K562 (cell line): ENCODE measurements around the gene ITGB1BP2. TPM values are rescaled to one million over a fixed set of nuclear protein-coding genes. Genes with fewer than 3 reads are reported as not detected.
A peak's percentile ranks its signal among the peaks of the same experiment; 100 is the strongest.

ENCODE experiments used
- BRD4 ChIP-seq: fragments of 200-600 bp; sonication (generic); IDR thresholded peaks from 2 replicates; pipeline ENCODE4 v1.6.1; 2017; ENCODE audit warnings: inconsistent platforms
- CHD2 ChIP-seq: IDR thresholded peaks from 2 replicates; pipeline ENCODE4 v1.6.1; 2011; ENCODE audit warnings: low read depth, low read length
- CXXC5 ChIP-seq: fragments of 250-450 bp; sonication (Bioruptor Pico); IDR thresholded peaks from 2 replicates; pipeline ENCODE4 v1.8.0; 2022; ENCODE audit warnings: inconsistent platforms, mild to moderate bottlenecking, moderate library complexity
- EP400 ChIP-seq: fragments of 450-650 bp; IDR thresholded peaks from 2 replicates; pipeline ENCODE4 v1.6.1; 2017; ENCODE audit warnings: antibody characterized with exemption, mild to moderate bottlenecking, moderate library complexity
- PCBP1 ChIP-seq: fragments of 200-400 bp; formaldehyde crosslinking; IDR thresholded peaks from 2 replicates; pipeline ENCODE4 v1.6.1; 2018; ENCODE audit warnings: mild to moderate bottlenecking, low read depth, low read length; ENCODE audit not compliant: poor library complexity, severe bottlenecking
- POLR2A ChIP-seq: fragments of 450-650 bp; conservative IDR thresholded peaks from 2 replicates; pipeline ENCODE4 v1.6.1; 2016
- TBL1XR1 ChIP-seq, 2 experiments: IDR thresholded peaks; 2 replicates each; pipeline ENCODE4 v1.6.1; 2012; ENCODE audit warnings: improper control_type of control experiment in 2 of 2, low read length in 2 of 2, mild to moderate bottlenecking in 1 of 2
- ZEB2 ChIP-seq: fragments of 450-650 bp; IDR thresholded peaks from 2 replicates; pipeline ENCODE4 v1.6.1; 2016
- ZNF766 ChIP-seq: fragments of 200-800 bp; sonication (Bioruptor generic); conservative IDR thresholded peaks from 2 replicates; pipeline ENCODE4 v1.6.1; 2016; ENCODE audit warnings: missing genetic modification characterization, missing compliant biosample characterization
- polyA plus RNA-seq, 8 experiments: library from polyadenylated mRNA; depleted of rRNA in 4 of 8; stranded (reverse) in 5 of 8; unstranded in 3 of 8; fragments of >200 nt; fragmentation: Nextera tagmentation in 2 of 8; fragmentation: Illumina TruSeq in 1 of 8; extraction: Ambion mirVana in 2 of 8; extraction: Trizol in 1 of 8; gene quantifications; 2 replicates each; pipeline versions ENCODE4 v1.2.1 to v1.2.3, GENCODE V29; 2011 to 2014; ENCODE audit warnings: inconsistent platforms in 1 of 8, missing spikeins in 1 of 8
- total RNA-seq, 7 experiments: library from RNA; depleted of rRNA in 6 of 7; stranded (reverse); fragments of >200 nt in 6 of 7; fragmentation: Illumina TruSeq in 2 of 7; extraction: Trizol in 2 of 7; gene quantifications; 2 replicates each; pipeline versions ENCODE4 v1.2.1 to v1.2.3, GENCODE V29; 2011 to 2021; ENCODE audit warnings: low replicate concordance in 1 of 7
- TF ChIP-seq, protein P1 (sequence below), 2 experiments: fragments of 450-650 bp; IDR thresholded peaks; 2 replicates each; pipeline ENCODE4 v1.6.1; 2018; ENCODE audit warnings: mild to moderate bottlenecking in 2 of 2, low read depth in 1 of 2; ENCODE audit not compliant: partially characterized antibody in 2 of 2
- TF ChIP-seq, protein P2 (sequence below): sonication (generic); formaldehyde crosslinking; IDR thresholded peaks from 2 replicates; pipeline ENCODE4 v1.8.0; 2022; ENCODE audit warnings: mild to moderate bottlenecking, missing genetic modification reagents
- TF ChIP-seq, protein P3 (sequence below): fragments of 450-650 bp; IDR thresholded peaks from 2 replicates; pipeline ENCODE4 v1.6.1; 2018; ENCODE audit not compliant: partially characterized antibody
- TF ChIP-seq, protein P4 (sequence below): sonication (generic); formaldehyde crosslinking; IDR thresholded peaks from 2 replicates; pipeline ENCODE4 v1.8.0; 2022; ENCODE audit warnings: mild to moderate bottlenecking, missing genetic modification reagents, borderline replicate concordance

ITGB1BP2 gene
- total and polyA plus RNA-seq, 9 of the 15 experiments (the other 6 are each of a cell fraction or from before 2014, with no cell fraction given): 1.6 to 4.0 (median 1.9) TPM

DNA sequence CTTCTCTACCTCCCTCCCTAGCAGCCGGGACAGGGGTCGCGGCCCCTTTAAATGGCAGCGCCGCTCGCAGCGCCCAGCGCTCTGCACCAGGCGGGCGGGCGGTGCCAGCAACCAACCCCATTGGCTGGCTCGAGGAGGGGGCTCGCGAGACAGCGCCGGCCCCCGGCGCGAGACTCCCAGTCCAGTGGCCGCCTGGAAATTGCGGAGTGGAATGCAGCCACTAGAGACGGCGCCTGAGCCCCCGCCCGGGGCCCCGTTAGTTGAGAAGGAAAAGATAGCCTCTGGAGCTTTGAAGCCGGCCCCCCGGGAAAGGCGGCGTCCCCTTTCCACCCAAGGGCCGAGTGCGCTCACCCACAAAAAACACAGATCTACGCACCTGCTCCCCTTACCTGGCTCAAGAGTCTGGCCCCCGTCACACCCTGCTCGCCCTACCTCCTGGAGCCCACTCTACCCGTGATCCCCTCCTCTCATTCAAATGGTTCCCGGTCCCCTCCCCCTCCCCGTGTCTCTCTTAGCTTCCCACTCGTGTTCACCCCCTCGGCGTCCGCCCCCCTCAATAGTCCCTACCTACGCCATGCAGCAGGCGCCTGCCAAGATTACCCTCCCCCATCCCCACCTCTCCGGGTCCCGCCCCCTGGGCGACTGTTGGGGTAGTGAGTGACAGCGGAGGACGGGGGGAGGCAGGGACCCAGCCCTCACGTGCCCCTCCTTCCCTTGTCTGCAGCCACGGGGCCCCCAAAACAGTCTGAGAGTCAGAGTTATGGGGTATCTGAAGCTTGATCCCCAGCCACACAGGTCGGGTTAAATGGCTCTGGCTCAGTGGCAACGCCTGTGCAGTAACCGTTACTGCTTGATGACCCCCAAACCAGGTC is 47.2 kb upstream of the ITGB1BP2 start, which contains the start of gene ZMYM3 (continued):
- TF ChIP-seq, protein P1, sequence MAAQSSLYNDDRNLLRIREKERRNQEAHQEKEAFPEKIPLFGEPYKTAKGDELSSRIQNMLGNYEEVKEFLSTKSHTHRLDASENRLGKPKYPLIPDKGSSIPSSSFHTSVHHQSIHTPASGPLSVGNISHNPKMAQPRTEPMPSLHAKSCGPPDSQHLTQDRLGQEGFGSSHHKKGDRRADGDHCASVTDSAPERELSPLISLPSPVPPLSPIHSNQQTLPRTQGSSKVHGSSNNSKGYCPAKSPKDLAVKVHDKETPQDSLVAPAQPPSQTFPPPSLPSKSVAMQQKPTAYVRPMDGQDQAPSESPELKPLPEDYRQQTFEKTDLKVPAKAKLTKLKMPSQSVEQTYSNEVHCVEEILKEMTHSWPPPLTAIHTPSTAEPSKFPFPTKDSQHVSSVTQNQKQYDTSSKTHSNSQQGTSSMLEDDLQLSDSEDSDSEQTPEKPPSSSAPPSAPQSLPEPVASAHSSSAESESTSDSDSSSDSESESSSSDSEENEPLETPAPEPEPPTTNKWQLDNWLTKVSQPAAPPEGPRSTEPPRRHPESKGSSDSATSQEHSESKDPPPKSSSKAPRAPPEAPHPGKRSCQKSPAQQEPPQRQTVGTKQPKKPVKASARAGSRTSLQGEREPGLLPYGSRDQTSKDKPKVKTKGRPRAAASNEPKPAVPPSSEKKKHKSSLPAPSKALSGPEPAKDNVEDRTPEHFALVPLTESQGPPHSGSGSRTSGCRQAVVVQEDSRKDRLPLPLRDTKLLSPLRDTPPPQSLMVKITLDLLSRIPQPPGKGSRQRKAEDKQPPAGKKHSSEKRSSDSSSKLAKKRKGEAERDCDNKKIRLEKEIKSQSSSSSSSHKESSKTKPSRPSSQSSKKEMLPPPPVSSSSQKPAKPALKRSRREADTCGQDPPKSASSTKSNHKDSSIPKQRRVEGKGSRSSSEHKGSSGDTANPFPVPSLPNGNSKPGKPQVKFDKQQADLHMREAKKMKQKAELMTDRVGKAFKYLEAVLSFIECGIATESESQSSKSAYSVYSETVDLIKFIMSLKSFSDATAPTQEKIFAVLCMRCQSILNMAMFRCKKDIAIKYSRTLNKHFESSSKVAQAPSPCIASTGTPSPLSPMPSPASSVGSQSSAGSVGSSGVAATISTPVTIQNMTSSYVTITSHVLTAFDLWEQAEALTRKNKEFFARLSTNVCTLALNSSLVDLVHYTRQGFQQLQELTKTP (IDR thresholded peaks at IDR 0.05; ENCODE audit: low read depth in 1 of 2, partially characterized antibody in 2 of 2): peak in 1 of 2 experiments; percentile 21
- TF ChIP-seq CHD2 (peak; percentile 98), ZNF766 (CRISPR knock-in tag) (0 out of 2 replicates have a peak, but pooled peaks have one; percentile 39), ZEB2 (peak; percentile 14; the same call in 1 of the 2 replicates), BRD4 (peak; percentile 66; the same call in 1 of the 2 replicates), POLR2A (0 out of 2 replicates have a peak, but pooled peaks have one; percentile 25), EP400 (peak; percentile 33), TBL1XR1 (IDR thresholded peaks at IDR 0.05; ENCODE audit: low read length in 2 of 2) (no peak), PCBP1 (peak; percentile 39), CXXC5 (CRISPR knock-in tag) (peak; percentile 80)
- TF ChIP-seq, protein P2, sequence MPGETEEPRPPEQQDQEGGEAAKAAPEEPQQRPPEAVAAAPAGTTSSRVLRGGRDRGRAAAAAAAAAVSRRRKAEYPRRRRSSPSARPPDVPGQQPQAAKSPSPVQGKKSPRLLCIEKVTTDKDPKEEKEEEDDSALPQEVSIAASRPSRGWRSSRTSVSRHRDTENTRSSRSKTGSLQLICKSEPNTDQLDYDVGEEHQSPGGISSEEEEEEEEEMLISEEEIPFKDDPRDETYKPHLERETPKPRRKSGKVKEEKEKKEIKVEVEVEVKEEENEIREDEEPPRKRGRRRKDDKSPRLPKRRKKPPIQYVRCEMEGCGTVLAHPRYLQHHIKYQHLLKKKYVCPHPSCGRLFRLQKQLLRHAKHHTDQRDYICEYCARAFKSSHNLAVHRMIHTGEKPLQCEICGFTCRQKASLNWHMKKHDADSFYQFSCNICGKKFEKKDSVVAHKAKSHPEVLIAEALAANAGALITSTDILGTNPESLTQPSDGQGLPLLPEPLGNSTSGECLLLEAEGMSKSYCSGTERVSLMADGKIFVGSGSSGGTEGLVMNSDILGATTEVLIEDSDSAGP: peak; percentile 98
- TF ChIP-seq, protein P3, sequence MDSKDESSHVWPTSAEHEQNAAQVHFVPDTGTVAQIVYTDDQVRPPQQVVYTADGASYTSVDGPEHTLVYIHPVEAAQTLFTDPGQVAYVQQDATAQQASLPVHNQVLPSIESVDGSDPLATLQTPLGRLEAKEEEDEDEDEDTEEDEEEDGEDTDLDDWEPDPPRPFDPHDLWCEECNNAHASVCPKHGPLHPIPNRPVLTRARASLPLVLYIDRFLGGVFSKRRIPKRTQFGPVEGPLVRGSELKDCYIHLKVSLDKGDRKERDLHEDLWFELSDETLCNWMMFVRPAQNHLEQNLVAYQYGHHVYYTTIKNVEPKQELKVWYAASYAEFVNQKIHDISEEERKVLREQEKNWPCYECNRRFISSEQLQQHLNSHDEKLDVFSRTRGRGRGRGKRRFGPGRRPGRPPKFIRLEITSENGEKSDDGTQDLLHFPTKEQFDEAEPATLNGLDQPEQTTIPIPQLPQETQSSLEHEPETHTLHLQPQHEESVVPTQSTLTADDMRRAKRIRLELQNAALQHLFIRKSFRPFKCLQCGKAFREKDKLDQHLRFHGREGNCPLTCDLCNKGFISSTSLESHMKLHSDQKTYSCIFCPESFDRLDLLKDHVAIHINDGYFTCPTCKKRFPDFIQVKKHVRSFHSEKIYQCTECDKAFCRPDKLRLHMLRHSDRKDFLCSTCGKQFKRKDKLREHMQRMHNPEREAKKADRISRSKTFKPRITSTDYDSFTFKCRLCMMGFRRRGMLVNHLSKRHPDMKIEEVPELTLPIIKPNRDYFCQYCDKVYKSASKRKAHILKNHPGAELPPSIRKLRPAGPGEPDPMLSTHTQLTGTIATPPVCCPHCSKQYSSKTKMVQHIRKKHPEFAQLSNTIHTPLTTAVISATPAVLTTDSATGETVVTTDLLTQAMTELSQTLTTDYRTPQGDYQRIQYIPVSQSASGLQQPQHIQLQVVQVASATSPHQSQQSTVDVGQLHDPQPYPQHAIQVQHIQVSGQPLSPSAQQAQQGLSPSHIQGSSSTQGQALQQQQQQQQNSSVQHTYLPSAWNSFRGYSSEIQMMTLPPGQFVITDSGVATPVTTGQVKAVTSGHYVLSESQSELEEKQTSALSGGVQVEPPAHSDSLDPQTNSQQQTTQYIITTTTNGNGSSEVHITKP: peak; percentile 24
- TF ChIP-seq, protein P4, sequence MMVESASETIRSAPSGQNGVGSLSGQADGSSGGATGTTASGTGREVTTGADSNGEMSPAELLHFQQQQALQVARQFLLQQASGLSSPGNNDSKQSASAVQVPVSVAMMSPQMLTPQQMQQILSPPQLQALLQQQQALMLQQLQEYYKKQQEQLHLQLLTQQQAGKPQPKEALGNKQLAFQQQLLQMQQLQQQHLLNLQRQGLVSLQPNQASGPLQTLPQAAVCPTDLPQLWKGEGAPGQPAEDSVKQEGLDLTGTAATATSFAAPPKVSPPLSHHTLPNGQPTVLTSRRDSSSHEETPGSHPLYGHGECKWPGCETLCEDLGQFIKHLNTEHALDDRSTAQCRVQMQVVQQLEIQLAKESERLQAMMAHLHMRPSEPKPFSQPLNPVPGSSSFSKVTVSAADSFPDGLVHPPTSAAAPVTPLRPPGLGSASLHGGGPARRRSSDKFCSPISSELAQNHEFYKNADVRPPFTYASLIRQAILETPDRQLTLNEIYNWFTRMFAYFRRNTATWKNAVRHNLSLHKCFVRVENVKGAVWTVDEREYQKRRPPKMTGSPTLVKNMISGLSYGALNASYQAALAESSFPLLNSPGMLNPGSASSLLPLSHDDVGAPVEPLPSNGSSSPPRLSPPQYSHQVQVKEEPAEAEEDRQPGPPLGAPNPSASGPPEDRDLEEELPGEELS: no peak
